SK-N-MC (cell line): ENCODE data around the gene FAU.

Source experiments
- EZH2 ChIP-seq: fragments of 200-600 bp; sonication (generic); IDR thresholded peaks from one replicate; pipeline ENCODE4 v1.6.1; 2017; ENCODE audit warnings: antibody characterized with exemption
- FOXP2 ChIP-seq: optimal IDR thresholded peaks from 2 replicates; pipeline ENCODE3; 2011; ENCODE audit warnings: mild to moderate bottlenecking, moderate library complexity; ENCODE audit not compliant: insufficient read depth; ENCODE audit errors: extremely low read length, control extremely low read depth
- POLR2AphosphoS5 ChIP-seq: IDR thresholded peaks from 2 replicates; pipeline ENCODE4 v1.6.1; 2012; ENCODE audit warnings: mild to moderate bottlenecking, low read depth, low read length, borderline replicate concordance

DNA sequence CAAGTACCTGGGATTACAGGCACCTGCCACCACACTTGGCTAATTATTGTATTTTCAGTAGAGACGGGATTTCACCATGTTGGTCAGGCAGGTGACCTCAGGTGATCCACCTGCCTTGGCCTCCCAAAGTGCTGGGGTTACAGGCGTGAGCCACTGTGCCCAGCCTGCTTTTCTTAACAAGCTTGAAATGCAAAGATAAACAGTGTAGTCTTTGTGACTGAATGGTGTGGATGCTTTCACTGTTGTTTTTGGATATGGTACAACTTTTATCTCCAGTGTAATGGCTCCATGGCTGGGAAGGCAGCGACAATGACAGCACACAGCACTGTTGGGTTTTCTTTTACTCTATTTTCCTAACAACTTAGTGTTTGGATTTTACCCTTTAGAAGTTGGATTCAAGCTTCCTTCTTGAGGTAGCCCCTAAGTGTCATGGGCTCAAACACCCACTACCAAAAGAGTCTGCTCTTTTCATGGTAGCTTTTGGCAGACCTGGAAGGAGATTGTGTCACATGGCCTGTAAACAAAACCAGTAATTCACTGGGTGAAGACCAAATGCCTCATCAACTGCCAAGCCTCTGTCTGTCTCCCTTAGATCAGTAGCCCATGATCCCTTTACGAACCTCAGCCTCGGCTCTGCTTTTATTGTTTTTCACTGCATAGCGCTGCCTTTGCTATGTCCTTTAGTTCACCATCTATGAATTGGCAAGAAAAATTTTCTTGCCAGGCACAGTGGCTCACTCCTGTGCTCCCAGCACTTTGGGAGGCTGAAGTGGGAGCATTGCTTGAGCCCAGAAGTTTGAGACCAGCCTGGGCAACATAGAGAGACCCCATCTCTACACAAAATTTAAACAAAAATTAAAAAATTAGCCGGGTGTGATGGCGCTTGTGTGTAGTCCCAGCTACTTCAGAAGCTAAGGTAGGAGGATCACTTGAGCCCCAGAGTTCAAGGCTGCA is 19.5 kb downstream of the FAU start:
- TF ChIP-seq EZH2 (no peak), POLR2AphosphoS5 (no peak), FOXP2 (no peak)
